WTC11 (cell line): Measurements from ENCODE around the gene TSPAN10. TPM values are rescaled to one million over a fixed set of nuclear protein-coding genes. Genes with fewer than 3 reads are reported as not detected.

ENCODE experiments used
- ATAC-seq: fragments of 200-7000 bp; cut with Tn5 transposase; 2 replicates; pipeline ENCODE4 v1.10.0; 2021; ENCODE audit warnings: mild to moderate bottlenecking, moderate library complexity
- CTCF ChIA-PET: fragments of 300-600 bp; sonication (Branson Sonifier 250); formaldehyde crosslinking; loops from one replicate; lab custom pipeline; 2021; ENCODE audit warnings: antibody characterized with exemption; lab: Charles Lee
- POLR2A ChIA-PET: fragments of 350-600 bp; sonication (Branson Sonifier 250); formaldehyde crosslinking; loops from one replicate; lab custom pipeline; 2021; ENCODE audit warnings: antibody characterized with exemption; lab: Charles Lee
- DNase-seq: peaks from one replicate; pipeline ENCODE4 v3.0.0; 2021; ENCODE audit warnings: low spot score
- H3K27ac Mint-ChIP-seq: 2 replicates; pipeline ENCODE4 v1.8.0; 2021; ENCODE audit warnings: mixed read lengths
- H3K27me3 Mint-ChIP-seq: 2 replicates; pipeline ENCODE4 v1.8.0; 2021; ENCODE audit warnings: low read depth, mild to moderate bottlenecking, moderate library complexity, mixed read lengths
- H3K36me3 Mint-ChIP-seq: 2 replicates; pipeline ENCODE4 v1.8.0; 2021; ENCODE audit warnings: mixed read lengths
- H3K4me1 Mint-ChIP-seq: 2 replicates; pipeline ENCODE4 v1.8.0; 2022; ENCODE audit warnings: mixed read lengths
- H3K4me3 Mint-ChIP-seq: 2 replicates; pipeline ENCODE4 v1.8.0; 2021; ENCODE audit warnings: mild to moderate bottlenecking, moderate library complexity, mixed read lengths
- H3K9me3 Mint-ChIP-seq: 2 replicates; pipeline ENCODE4 v1.8.0; 2021; ENCODE audit warnings: mixed read lengths
- AR ChIP-seq: fragments of 250-450 bp; sonication (Bioruptor Pico); IDR thresholded peaks from 2 replicates; pipeline ENCODE4 v1.9.0; 2021; ENCODE audit warnings: mild to moderate bottlenecking
- ATF6 ChIP-seq: sonication (generic); formaldehyde crosslinking; IDR thresholded peaks from 2 replicates; pipeline ENCODE4 v1.8.1; 2023; ENCODE audit warnings: mild to moderate bottlenecking, missing genetic modification reagents
- EMX1 ChIP-seq: fragments of 250-450 bp; sonication (Bioruptor Pico); IDR thresholded peaks from 2 replicates; pipeline ENCODE4 v1.8.0; 2021; ENCODE audit warnings: mild to moderate bottlenecking
- FOXP1 ChIP-seq: sonication (generic); formaldehyde crosslinking; IDR thresholded peaks from 2 replicates; pipeline ENCODE4 v1.8.0; 2022; ENCODE audit warnings: missing genetic modification reagents, mild to moderate bottlenecking, moderate library complexity, borderline replicate concordance
- GTF2I ChIP-seq: fragments of 250-450 bp; sonication (Bioruptor Pico); conservative IDR thresholded peaks from 2 replicates; pipeline ENCODE4 v1.4.0; 2021; ENCODE audit warnings: mild to moderate bottlenecking
- IRF2 ChIP-seq: sonication (generic); formaldehyde crosslinking; IDR thresholded peaks from 2 replicates; pipeline ENCODE4 v1.8.0; 2022; ENCODE audit warnings: low read depth, missing genetic modification reagents, borderline replicate concordance
- JAZF1 ChIP-seq: fragments of 250-450 bp; sonication (Bioruptor Pico); IDR thresholded peaks from 2 replicates; pipeline ENCODE4 v1.9.0; 2021; ENCODE audit warnings: moderate library complexity, mild to moderate bottlenecking, inconsistent platforms
- KAT7 ChIP-seq: sonication (generic); formaldehyde crosslinking; IDR thresholded peaks from 2 replicates; pipeline ENCODE4 v1.8.1; 2023; ENCODE audit warnings: missing genetic modification reagents, mild to moderate bottlenecking, borderline replicate concordance
- NR2C2 ChIP-seq: sonication (generic); formaldehyde crosslinking; IDR thresholded peaks from 2 replicates; pipeline ENCODE4 v1.8.0; 2022; ENCODE audit warnings: mild to moderate bottlenecking, missing genetic modification reagents
- PRDM15 ChIP-seq: sonication (generic); formaldehyde crosslinking; IDR thresholded peaks from 2 replicates; pipeline ENCODE4 v1.8.0; 2022; ENCODE audit warnings: missing genetic modification reagents
- SMAD3 ChIP-seq: sonication (generic); formaldehyde crosslinking; IDR thresholded peaks from 2 replicates; pipeline ENCODE4 v1.8.0; 2022; ENCODE audit warnings: missing genetic modification reagents, mild to moderate bottlenecking, borderline replicate concordance
- SOX15 ChIP-seq: fragments of 250-450 bp; sonication (Bioruptor Pico); IDR thresholded peaks from 2 replicates; pipeline ENCODE4 v1.9.0; 2021; ENCODE audit warnings: mild to moderate bottlenecking
- USF1 ChIP-seq: sonication (generic); formaldehyde crosslinking; IDR thresholded peaks from 2 replicates; pipeline ENCODE4 v1.8.0; 2022; ENCODE audit warnings: mild to moderate bottlenecking, missing genetic modification reagents
- ZMAT4 ChIP-seq: fragments of 250-450 bp; sonication (Bioruptor Pico); IDR thresholded peaks from 2 replicates; pipeline ENCODE4 v1.9.0; 2021; ENCODE audit warnings: mild to moderate bottlenecking
- ZNF219 ChIP-seq: sonication (generic); formaldehyde crosslinking; IDR thresholded peaks from 2 replicates; pipeline ENCODE4 v1.8.0; 2023; ENCODE audit warnings: missing genetic modification reagents, mild to moderate bottlenecking, borderline replicate concordance
- ZSCAN18 ChIP-seq: fragments of 250-450 bp; sonication (Bioruptor Pico); IDR thresholded peaks from 2 replicates; pipeline ENCODE4 v2.1.2; 2022; ENCODE audit warnings: mild to moderate bottlenecking, moderate library complexity
- total RNA-seq: library from RNA; stranded (reverse); gene quantifications from 3 replicates; pipeline ENCODE4 v1.2.3, GENCODE V29; 2021

TSPAN10 gene
- total RNA-seq, 1 experiment from 2014 or later: 1.5 TPM

- peaks cover 29% of the 10 kb centered on the region for H3K4me1 Mint-ChIP-seq
- TF ChIP-seq KAT7 (CRISPR knock-in tag): no peak
- TF ChIP-seq SMAD3 (CRISPR knock-in tag): no peak
- TF ChIP-seq JAZF1 (CRISPR knock-in tag): no peak
- no peak for TF ChIP-seq SOX15 (CRISPR knock-in tag)
- TF ChIP-seq EMX1 (CRISPR knock-in tag): no peak
- TF ChIP-seq ZMAT4 (CRISPR knock-in tag): no peak
- no peak for TF ChIP-seq ZSCAN18 (CRISPR knock-in tag)
- no peak for TF ChIP-seq ZNF219 (CRISPR knock-in tag)
- no peak for TF ChIP-seq AR (CRISPR knock-in tag)
- no peak for TF ChIP-seq FOXP1 (CRISPR knock-in tag)
- no peak for TF ChIP-seq ATF6 (CRISPR knock-in tag)
- no peak for TF ChIP-seq PRDM15 (CRISPR knock-in tag)
- no peak for TF ChIP-seq GTF2I (CRISPR knock-in tag)
- no peak for TF ChIP-seq USF1
- no peak for TF ChIP-seq IRF2 (CRISPR knock-in tag)
- TF ChIP-seq NR2C2 (CRISPR knock-in tag): no peak
- DNase-seq (no peak), ATAC-seq (no peak)
- H3K36me3 Mint-ChIP-seq: no peaks in the 10 kb centered on the region
- H3K27me3 Mint-ChIP-seq: peaks cover 38% of the 10 kb centered on the region
- ChIA-PET CTCF (interaction anchor here (1.1 kb wide), 1 partner anchor 17 kb away, joined by 3 read pairs; no protein-coding TSS in a partner anchor), POLR2A (no interaction called here)
- no peak overlapping the region for H3K4me3 Mint-ChIP-seq
- H3K27ac Mint-ChIP-seq: no peak overlapping the region
- no peaks in the 10 kb centered on the region for H3K9me3 Mint-ChIP-seq
These were observed 14.0 kb downstream of the TSPAN10 start for GRCh38 chr17:81650951-81651350.
